ENCODE results near the gene IPMK. TPM values are rescaled to one million over a fixed set of nuclear protein-coding genes. Genes with fewer than 3 reads are reported as not detected.

The IPMK gene
- polyA plus RNA-seq, 1 donor: 21.5 TPM

GRCh38 chr10:58225654-58226053 is 42.0 kb downstream of the IPMK start:
- peak; percentile 4 to 54 for DNase-seq
- peak overlapping the region; percentile 47 for H3K27ac ChIP-seq (ENCODE audit: low read length)

GRCh38 chr10:58220769-58221451 is 46.8 kb downstream of the IPMK start:
- WGBS (ENCODE audit: insufficient coverage, low lambda C conversion rate): 100% methylated on average over 1 of the region's 2 CpGs
- peaks cover 9% of the 10 kb centered on the region for H3K36me3 ChIP-seq (ENCODE audit: control insufficient read depth, insufficient read depth, low read length)
- peaks cover 5% of the 10 kb centered on the region for H3K4me1 ChIP-seq (ENCODE audit: control insufficient read depth, insufficient read depth, low read length)
- no peak overlapping the region for H3K27ac ChIP-seq (ENCODE audit: low read length)
- no peaks in the 10 kb centered on the region for H3K27me3 ChIP-seq (ENCODE audit: control insufficient read depth, insufficient read depth, low read length)
- H3K4me3 ChIP-seq (ENCODE audit: low read length): no peak overlapping the region
- DNase-seq: no peak
- H3K9me3 ChIP-seq (ENCODE audit: control insufficient read depth, low read depth, low read length): no peaks in the 10 kb centered on the region

More at GRCh38 chr10:58225654-58226053, 42.0 kb downstream of the IPMK start:
- H3K9me3 ChIP-seq (ENCODE audit: control insufficient read depth, low read depth, low read length): no peaks in the 10 kb centered on the region
- no peak overlapping the region for H3K4me3 ChIP-seq (ENCODE audit: low read length)
- WGBS (ENCODE audit: insufficient coverage, low lambda C conversion rate): 33% methylated on average over 1 of the region's 2 CpGs
- no peaks in the 10 kb centered on the region for H3K27me3 ChIP-seq (ENCODE audit: control insufficient read depth, insufficient read depth, low read length)
- H3K4me1 ChIP-seq (ENCODE audit: control insufficient read depth, insufficient read depth, low read length): peaks cover 16% of the 10 kb centered on the region
- H3K36me3 ChIP-seq (ENCODE audit: control insufficient read depth, insufficient read depth, low read length): no peaks in the 10 kb centered on the region

- Histone ChIP-seq H3K27ac (ENCODE audit: low read length) (no peak overlapping the region), H3K9me3 (ENCODE audit: control insufficient read depth, low read depth, low read length) (no peaks in the 10 kb centered on the region), H3K4me1 (ENCODE audit: control insufficient read depth, insufficient read depth, low read length) (peaks cover under 1% of the 10 kb centered on the region), H3K4me3 (ENCODE audit: low read length) (no peak overlapping the region), H3K36me3 (ENCODE audit: control insufficient read depth, insufficient read depth, low read length) (peaks cover 9% of the 10 kb centered on the region), H3K27me3 (ENCODE audit: control insufficient read depth, insufficient read depth, low read length) (no peaks in the 10 kb centered on the region)
- no peak for DNase-seq
Measured at GRCh38 chr10:58219875-58220274, 47.8 kb downstream of the IPMK start.

GRCh38 chr10:58217612-58218011 is 50.1 kb downstream of the IPMK start:
- no CpG with 5 or more reads among the region's 4 CpGs for WGBS (ENCODE audit: insufficient coverage, low lambda C conversion rate)
- Histone ChIP-seq H3K36me3 (ENCODE audit: control insufficient read depth, insufficient read depth, low read length) (peaks cover 12% of the 10 kb centered on the region), H3K9me3 (ENCODE audit: control insufficient read depth, low read depth, low read length) (no peaks in the 10 kb centered on the region), H3K27ac (ENCODE audit: low read length) (no peak overlapping the region), H3K4me1 (ENCODE audit: control insufficient read depth, insufficient read depth, low read length) (no peaks in the 10 kb centered on the region), H3K27me3 (ENCODE audit: control insufficient read depth, insufficient read depth, low read length) (no peaks in the 10 kb centered on the region), H3K4me3 (ENCODE audit: low read length) (no peak overlapping the region)
- no peak for DNase-seq

- H3K9me3 ChIP-seq (ENCODE audit: control insufficient read depth, low read depth, low read length): no peaks in the 10 kb centered on the region
- no CpG with 5 or more reads among the region's 3 CpGs for WGBS (ENCODE audit: insufficient coverage, low lambda C conversion rate)
- no peaks in the 10 kb centered on the region for H3K4me1 ChIP-seq (ENCODE audit: control insufficient read depth, insufficient read depth, low read length)
- H3K4me3 ChIP-seq (ENCODE audit: low read length): no peak overlapping the region
- no peaks in the 10 kb centered on the region for H3K27me3 ChIP-seq (ENCODE audit: control insufficient read depth, insufficient read depth, low read length)
- H3K27ac ChIP-seq (ENCODE audit: low read length): no peak overlapping the region
- no peak for DNase-seq
- peaks cover 24% of the 10 kb centered on the region for H3K36me3 ChIP-seq (ENCODE audit: control insufficient read depth, insufficient read depth, low read length)
Measured at GRCh38 chr10:58212622-58213021, 55.1 kb downstream of the IPMK start.

- H3K27ac ChIP-seq (ENCODE audit: low read length): no peak overlapping the region
- H3K9me3 ChIP-seq (ENCODE audit: control insufficient read depth, low read depth, low read length): no peaks in the 10 kb centered on the region
- H3K4me3 ChIP-seq (ENCODE audit: low read length): no peak overlapping the region
- H3K4me1 ChIP-seq (ENCODE audit: control insufficient read depth, insufficient read depth, low read length): no peaks in the 10 kb centered on the region
- DNase-seq: no peak
- 100% methylated on average over 1 of the region's 6 CpGs for WGBS (ENCODE audit: insufficient coverage, low lambda C conversion rate)
- H3K36me3 ChIP-seq (ENCODE audit: control insufficient read depth, insufficient read depth, low read length): peaks cover 19% of the 10 kb centered on the region
- no peaks in the 10 kb centered on the region for H3K27me3 ChIP-seq (ENCODE audit: control insufficient read depth, insufficient read depth, low read length)
Measured at GRCh38 chr10:58210160-58210559, 57.5 kb downstream of the IPMK start.

GRCh38 chr10:58209669-58210068 is 58.0 kb downstream of the IPMK start:
- DNase-seq: no peak
- no peaks in the 10 kb centered on the region for H3K4me1 ChIP-seq (ENCODE audit: control insufficient read depth, insufficient read depth, low read length)

GRCh38 chr10:58206251-58206650 is 61.4 kb downstream of the IPMK start:
- WGBS (ENCODE audit: insufficient coverage, low lambda C conversion rate): 100% methylated on average over 1 of the region's 1 CpG
- H3K9me3 ChIP-seq (ENCODE audit: control insufficient read depth, low read depth, low read length): no peaks in the 10 kb centered on the region
- peaks cover 24% of the 10 kb centered on the region for H3K36me3 ChIP-seq (ENCODE audit: control insufficient read depth, insufficient read depth, low read length)
- H3K4me1 ChIP-seq (ENCODE audit: control insufficient read depth, insufficient read depth, low read length): no peaks in the 10 kb centered on the region
- H3K27me3 ChIP-seq (ENCODE audit: control insufficient read depth, insufficient read depth, low read length): no peaks in the 10 kb centered on the region
- DNase-seq: no peak
- H3K4me3 ChIP-seq (ENCODE audit: low read length): no peak overlapping the region
- H3K27ac ChIP-seq (ENCODE audit: low read length): no peak overlapping the region

More at GRCh38 chr10:58209669-58210068, 58.0 kb downstream of the IPMK start:
- whole genome bisulfite sequencing (ENCODE audit: insufficient coverage, low lambda C conversion rate): no CpG with 5 or more reads among the region's 3 CpGs
- Histone ChIP-seq H3K27me3 (ENCODE audit: control insufficient read depth, insufficient read depth, low read length) (no peaks in the 10 kb centered on the region), H3K27ac (ENCODE audit: low read length) (no peak overlapping the region), H3K36me3 (ENCODE audit: control insufficient read depth, insufficient read depth, low read length) (peaks cover 19% of the 10 kb centered on the region), H3K9me3 (ENCODE audit: control insufficient read depth, low read depth, low read length) (no peaks in the 10 kb centered on the region), H3K4me3 (ENCODE audit: low read length) (no peak overlapping the region)

GRCh38 chr10:58201704-58202103 is 66.0 kb downstream of the IPMK start:
- H3K27me3 ChIP-seq (ENCODE audit: control insufficient read depth, insufficient read depth, low read length): no peaks in the 10 kb centered on the region
- H3K4me3 ChIP-seq (ENCODE audit: low read length): no peak overlapping the region
- H3K36me3 ChIP-seq (ENCODE audit: control insufficient read depth, insufficient read depth, low read length): peaks cover 11% of the 10 kb centered on the region
- H3K27ac ChIP-seq (ENCODE audit: low read length): no peak overlapping the region
- H3K4me1 ChIP-seq (ENCODE audit: control insufficient read depth, insufficient read depth, low read length): no peaks in the 10 kb centered on the region
- 100% methylated on average over 1 of the region's 2 CpGs for WGBS (ENCODE audit: insufficient coverage, low lambda C conversion rate)
- H3K9me3 ChIP-seq (ENCODE audit: control insufficient read depth, low read depth, low read length): no peaks in the 10 kb centered on the region
- DNase-seq: no peak

- Histone ChIP-seq H3K27me3 (ENCODE audit: control insufficient read depth, insufficient read depth, low read length) (no peaks in the 10 kb centered on the region), H3K9me3 (ENCODE audit: control insufficient read depth, low read depth, low read length) (no peaks in the 10 kb centered on the region), H3K36me3 (ENCODE audit: control insufficient read depth, insufficient read depth, low read length) (no peaks in the 10 kb centered on the region), H3K4me1 (ENCODE audit: control insufficient read depth, insufficient read depth, low read length) (no peaks in the 10 kb centered on the region), H3K4me3 (ENCODE audit: low read length) (no peak overlapping the region), H3K27ac (ENCODE audit: low read length) (no peak overlapping the region)
- no CpG with 5 or more reads among the region's 3 CpGs for WGBS (ENCODE audit: insufficient coverage, low lambda C conversion rate)
- DNase-seq: peak in 1 of 2 donors; percentile 39
Measured at GRCh38 chr10:58189269-58189668, 78.4 kb downstream of the IPMK start.

- DNase-seq: no peak
- Histone ChIP-seq H3K4me3 (ENCODE audit: low read length) (no peak overlapping the region), H3K27me3 (ENCODE audit: control insufficient read depth, insufficient read depth, low read length) (no peaks in the 10 kb centered on the region), H3K36me3 (ENCODE audit: control insufficient read depth, insufficient read depth, low read length) (no peaks in the 10 kb centered on the region), H3K9me3 (ENCODE audit: control insufficient read depth, low read depth, low read length) (no peaks in the 10 kb centered on the region), H3K27ac (ENCODE audit: low read length) (no peak overlapping the region), H3K4me1 (ENCODE audit: control insufficient read depth, insufficient read depth, low read length) (no peaks in the 10 kb centered on the region)
- 100% methylated on average over 2 of the region's 7 CpGs for WGBS (ENCODE audit: insufficient coverage, low lambda C conversion rate)
Measured at GRCh38 chr10:58184120-58184670, 83.5 kb downstream of the IPMK start.
